EH (cell line): ENCODE results near the gene ACVRL1.
"Not testable (repeated sequence)": the region's sequence is repeated elsewhere in the genome, so short reads cannot be mapped to it uniquely, and the experiment has no call there.

Experiments used
- DNase-seq: peaks from one replicate; pipeline ENCODE4 v3.0.0-alpha.2; 2015; ENCODE audit warnings: low read depth

The ACVRL1 gene

DNA sequence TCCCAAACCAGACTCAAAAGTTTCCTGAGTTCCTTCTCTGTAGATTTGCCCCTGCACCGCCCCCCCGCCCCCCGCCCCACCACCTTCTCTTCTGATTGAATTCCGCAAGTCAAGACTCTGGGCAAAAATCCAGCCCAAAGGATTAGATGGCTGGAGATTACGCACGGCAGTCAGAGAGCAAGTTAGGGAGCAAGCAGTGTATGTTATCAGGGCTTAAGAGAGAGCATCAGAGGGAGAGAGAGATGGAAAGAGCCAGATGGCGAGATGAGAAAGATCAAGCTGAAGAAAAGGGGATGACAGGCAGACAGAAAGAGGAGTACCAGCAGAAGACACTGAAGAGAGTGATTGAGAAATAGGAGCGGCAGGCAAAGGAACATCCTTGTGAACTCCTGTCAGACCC, 33.3 kb upstream of the ACVRL1 start:
- DNase-seq = peak; percentile 29

DNA sequence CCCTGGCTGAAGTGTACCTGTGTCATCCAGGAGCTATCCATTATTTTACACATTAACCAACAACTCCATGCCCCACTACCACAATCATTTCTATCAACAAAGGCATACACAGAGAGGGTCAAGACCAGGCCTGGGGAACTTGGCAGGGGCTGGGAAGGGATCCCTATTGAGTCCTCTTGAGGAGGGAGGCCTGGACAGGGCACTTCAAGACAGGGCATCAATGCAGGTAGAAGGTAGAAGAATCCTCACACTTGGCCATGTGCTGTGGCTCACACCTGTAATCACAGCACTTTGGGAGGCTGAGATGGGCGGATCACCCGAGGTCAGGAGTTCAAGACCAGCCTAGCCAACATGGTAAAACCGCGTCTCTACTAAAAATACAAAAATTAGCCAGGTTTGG, 32.8 kb upstream of the ACVRL1 start:
- DNase-seq = no peak

DNA sequence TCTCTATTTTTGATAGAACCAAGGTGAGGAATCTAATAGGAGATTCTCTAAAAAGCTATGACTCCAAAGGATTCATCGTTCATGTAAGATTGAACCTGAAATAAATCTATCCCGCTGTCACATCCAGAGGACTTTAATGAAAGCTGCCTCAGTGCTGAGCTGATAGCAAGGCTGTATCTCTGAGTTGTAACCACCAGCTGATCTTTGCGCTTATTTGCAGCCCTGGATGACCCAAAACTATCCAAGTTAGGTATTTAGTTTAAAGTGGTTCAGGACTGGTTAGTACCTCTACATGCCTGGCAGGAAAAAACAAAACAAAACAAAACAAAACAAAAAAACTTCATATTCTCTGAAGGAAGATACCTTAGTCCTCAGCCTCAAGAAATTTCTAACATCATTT, 28.2 kb upstream of the ACVRL1 start:
- no peak for DNase-seq

DNA sequence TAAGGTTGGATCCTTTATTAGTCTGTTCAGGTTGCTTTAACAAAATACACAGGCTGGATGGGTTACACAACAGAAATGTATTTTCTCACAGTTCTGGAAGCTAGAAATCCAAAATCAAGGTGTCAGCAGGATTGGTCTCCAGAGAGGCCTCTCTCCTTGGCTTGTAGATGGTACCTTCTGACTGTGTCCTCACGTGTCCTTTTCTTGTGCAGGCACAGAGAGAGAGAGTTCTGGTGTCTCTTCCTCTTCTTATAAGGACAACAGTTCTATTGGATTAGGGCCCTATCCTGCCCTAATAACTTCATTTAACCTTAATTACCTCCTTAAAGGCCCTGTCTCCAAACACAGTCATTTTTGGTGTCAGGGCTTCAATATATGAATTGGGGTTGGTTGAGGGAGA, 24.0 kb upstream of the ACVRL1 start:
- no peak for DNase-seq

DNA sequence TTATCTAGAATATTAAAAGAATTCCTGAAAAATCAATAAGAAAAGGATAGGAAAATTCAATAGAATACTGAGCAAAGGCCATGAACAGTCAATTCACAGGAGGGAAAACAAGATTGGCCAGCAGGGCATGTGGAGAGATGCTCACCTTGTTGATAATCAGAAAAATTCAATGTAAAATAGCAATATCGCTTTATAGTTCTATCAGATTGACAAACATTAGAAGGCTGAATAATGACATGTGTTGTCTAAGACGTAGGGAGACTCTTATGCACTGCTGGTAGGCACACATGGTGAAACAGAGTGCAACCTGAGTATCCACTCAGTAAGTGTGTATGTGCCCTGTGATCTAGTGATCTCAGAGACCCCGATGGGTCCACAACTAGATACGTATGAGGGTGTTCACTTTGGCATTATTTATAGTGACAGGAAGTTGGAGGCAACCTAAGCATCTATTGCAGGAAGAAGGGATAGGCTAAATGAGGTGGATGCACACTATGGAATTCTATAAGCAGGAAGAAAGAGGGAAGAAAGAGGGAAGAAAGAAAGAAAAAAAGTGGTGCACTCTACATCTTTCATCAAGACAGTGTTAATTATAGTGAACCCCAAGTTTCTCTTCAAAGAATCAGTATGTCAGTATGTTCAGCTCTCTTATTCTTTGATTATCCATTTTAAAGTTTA, 23.2 kb upstream of the ACVRL1 start:
- no peak for DNase-seq

DNA sequence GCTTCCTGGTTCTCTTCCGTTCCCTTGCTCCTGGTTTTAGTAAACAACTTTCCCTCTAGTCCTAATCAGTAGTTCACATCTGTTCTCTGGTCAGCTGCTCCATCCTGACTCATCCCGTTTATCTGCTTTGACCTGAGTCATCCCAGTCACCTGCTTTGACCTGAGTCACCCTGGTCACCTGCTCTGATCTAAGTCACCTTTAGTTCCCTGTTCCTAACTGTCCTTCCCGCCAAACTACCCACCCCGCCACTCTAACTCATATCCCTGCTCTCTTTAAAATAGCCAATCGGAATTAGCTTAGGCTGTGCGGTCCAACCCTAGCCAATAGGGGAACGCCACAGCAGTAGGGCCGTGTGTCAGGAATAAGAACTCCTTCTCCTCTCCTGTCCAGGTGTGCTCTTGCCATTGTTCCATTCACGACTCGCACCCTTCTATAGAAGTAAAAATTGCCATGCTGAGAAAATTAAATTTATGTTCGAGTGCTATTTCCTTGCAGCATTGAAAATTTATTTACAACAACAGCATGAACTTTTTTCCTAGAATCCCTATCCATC, 22.6 kb upstream of the ACVRL1 start:
- DNase-seq = peak; percentile 46

DNA sequence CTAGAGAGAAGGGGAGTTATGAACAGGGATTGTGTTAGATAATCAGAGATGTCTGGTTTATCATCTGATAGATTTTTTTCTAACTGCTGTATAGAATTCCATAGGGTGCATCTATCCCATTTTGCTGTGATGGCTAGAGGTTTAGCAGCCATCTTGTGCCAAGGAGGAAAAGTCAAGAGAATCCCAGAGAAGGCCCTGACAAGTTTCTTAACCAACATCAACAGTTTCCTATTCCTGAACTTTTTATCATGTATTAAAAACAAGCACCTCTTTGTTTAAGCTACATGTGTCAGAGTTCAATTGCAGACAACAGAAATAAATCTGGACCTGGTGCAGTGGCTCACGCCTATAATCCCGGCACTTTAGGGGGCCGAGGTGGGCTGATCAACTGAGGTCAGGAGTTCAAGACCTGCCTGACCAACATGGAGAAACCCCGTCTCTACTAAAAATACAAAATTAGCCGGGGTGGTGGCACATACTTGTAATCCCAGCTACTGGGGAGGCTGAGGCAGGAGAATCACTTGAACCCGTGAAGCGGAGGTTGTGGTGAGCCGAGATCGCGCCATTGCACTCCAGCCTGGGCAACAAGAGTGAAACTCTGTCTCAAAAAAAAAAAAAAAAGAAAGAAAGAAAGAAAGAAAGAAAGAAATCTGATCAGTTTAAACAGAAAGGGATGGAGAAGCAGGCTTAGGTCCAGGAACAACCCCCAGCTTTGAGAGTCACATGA, 21.8 kb upstream of the ACVRL1 start:
- not testable (repeated sequence) for DNase-seq

DNA sequence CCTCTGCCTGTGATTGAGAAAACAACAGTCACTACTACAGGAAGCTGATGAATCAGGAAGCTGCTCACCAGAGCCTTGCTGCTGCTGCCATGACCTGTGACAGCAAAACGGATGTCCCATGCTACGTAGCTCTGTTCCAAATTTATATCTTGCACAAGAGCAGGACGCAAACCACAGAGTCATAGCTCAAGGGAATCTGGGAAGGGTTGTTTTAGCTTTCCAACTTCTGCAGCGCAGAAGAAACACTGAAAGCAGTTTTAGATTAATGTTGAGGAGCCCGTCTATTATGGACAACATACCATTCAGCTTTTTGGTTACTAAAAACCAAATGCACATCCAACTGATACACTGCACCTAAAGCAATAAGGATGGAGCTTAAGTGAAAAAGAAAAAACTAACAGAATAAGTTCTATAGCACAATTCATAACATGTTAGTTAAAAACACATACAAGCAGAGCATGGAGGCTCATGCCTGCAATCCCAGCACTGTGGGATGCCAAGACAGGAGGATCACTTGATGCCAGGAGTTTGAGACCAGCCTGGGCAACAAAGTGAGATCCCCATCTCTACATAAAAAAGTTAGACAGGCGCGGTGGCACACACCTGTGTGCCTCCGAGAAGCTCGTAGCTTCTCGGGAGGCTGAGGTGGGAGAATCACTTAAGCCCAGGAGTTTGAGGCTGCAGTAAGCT, 21.1 kb upstream of the ACVRL1 start:
- peak; percentile 98 for DNase-seq

DNA sequence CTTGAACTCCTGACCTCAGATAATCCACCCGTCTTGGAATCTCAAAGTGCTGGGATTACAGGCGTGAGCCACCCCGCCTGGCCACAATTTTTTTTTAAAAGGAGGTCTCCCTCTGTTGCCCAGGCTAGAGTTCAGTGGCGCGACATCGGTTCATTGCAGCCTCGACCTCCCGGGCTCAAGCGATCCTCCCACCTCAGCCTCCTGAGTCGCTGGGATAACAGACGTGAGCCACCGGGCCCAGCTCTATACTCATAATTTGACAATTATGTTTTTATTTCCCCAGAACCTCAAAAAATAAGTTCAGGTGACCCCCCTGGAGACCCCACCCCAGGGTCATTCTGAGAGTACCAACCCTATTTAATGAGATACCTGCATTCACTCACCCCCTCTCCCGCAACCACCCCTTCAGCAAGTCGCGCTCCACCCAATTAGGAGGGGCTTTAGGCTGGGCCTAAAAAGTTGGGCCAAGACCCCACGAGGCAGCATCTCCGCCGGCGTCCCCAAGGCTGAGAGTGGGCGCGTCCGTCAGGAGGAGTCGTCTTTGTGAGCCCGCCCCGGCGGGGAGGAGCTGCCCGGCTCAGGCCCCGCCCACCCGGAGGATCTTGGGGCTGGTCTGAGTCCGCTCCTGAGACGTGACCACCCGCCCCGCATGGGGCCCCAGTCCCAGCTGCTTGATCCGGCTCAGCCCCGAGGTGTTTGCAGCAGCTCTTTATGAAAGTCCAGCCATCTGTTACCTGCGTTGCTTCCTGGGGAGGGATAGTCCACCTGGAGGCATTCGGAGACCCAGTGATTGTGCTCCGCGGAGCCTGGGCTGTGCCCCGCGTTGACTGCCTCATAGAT, 19.6 kb upstream of the ACVRL1 start, which contains the start of gene ANKRD33:
TSS of gene ANKRD33 (plus strand) at position 628 of the 840 bp plus-strand sequence. CDS start at position 712, 84 bp downstream.
- DNase-seq = no peak

DNA sequence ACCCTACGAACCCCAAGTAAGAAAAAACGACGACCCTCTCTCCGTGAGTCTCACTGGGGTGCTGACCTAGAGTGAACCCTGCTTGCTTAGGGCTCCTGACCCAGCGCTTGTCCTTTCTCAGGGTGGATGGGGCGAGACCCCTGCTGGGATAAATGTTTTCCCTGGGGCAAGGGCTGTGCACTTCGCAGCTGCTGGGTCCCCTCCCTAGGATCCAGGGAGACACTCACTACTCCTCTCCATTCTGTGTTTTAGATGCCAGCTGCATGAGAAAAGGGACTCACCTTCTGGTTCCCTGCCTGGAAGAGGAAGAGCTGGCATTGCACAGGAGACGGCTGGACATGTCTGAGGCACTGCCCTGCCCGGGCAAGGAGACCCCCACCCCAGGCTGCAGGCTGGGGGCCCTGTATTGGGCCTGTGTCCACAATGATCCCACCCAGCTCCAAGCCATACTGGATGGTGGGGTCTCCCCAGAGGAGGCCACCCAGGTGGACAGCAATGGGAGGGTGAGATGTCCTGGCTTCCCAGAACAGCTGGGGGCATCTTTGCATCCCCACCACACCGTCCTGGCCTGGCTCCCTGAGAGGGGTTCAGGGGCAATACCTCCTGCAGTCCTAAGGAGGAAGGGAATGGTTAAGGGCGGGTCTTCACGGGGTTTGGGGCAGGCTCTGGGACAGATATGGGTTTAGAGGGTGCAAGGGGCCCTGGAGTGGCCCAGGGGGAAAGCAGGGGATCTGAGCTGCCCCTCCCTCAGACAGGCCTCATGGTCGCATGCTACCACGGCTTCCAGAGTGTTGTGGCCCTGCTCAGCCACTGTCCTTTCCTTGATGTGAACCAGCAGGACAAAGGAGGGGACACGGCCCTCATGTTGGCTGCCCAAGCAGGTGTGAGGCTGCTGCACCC, 18.7 kb upstream of the ACVRL1 start:
- no peak for DNase-seq

DNA sequence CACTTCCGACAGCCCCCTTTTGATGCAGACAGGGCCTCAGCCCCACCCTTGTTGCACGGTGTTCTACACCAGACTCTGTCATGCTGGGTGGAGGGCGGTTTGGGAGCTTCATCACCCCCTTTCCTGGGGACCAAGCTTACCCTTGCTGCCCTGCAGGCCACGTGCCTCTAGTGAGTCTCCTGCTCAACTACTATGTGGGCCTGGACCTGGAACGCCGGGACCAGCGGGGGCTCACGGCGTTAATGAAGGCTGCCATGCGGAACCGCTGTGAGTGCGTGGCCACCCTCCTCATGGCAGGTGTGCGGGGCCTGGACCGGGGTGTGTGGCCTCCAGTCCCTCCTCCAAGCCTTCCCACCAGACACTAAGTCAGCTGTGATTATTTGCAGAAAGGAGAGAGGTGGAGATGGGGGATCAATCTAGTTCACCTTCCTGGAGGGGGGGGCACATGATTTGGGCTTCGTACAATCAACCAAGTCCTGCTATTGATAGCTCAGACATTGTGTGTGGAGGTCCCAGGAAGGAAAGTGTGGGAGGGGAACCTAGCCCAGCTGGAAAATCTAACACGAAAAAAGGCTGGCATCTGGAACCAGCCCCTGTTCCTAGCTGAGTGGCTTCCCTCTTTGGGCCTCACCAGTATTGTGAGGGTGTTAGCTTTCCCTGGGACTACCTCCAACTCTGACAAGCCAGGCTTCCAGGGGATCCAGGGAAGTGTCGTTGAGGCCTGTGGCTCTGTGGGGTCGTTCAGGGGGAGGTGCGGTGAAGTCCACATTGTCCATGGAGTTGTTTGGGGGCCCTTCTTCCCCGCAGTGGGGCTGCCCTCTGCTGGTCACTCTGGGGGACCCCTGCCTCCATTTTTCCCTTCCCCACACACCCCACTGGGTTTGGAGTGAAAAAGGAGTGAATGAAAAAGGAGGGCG, 17.8 kb upstream of the ACVRL1 start:
- no peak for DNase-seq

DNA sequence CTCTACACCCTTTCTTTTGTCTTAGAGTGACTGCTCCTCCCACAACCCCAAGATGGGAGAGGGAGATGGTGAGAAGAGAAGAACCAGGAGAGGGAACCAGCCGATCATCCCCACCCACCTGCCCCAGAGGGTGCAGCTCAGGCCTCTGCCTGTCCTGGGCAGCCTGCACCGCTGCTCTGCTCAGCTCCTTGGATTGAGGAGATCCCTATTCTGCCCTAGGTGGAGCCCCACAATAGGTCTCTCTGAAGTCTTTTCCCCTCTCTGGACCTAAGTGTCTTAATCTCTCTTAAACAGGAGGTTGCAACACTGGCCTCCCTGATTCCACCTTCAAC, 17.2 kb upstream of the ACVRL1 start:
- DNase-seq = no peak

DNA sequence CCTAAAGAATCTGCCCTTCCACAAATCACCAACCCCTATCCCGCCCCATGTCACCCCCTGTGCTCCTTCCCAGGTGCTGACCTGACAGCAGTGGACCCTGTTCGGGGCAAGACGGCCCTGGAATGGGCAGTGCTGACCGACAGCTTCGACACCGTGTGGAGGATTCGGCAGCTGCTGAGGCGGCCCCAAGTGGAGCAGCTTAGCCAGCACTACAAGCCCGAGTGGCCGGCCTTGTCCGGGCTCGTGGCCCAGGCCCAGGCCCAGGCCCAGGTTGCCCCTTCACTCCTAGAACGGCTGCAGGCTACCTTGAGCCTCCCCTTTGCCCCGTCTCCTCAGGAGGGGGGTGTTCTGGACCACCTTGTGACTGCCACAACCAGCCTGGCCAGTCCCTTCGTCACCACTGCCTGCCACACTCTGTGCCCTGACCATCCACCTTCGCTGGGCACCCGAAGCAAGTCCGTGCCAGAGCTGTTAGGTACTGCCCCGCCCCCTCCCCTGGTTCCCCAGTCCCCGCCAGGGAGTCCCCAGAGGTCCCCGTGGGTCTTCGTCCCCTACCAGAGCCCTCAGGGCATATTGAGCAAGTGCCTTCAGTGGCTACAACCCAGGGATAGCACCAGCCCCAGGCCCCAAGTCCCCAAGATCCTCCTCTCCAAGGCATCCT, 16.7 kb upstream of the ACVRL1 start:
- no peak for DNase-seq

DNA sequence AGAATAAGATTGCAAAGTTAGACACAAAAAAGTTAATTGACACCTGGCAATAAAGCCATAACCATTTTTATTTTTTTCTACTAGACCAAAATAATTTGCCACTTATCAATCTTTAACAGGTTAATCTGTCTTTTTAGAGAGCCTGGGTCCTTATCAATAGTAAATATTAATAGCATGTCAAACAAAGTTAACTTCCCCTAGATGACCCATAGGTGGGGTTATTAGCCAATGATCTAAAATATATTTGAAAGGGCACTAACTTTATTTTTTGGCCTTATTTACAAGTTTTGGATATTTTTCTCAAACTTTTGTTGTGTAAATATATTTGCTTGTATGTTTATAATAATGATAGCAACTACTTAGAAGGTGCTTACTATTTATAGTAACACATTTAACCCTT, 15.5 kb upstream of the ACVRL1 start:
- no peak for DNase-seq

DNA sequence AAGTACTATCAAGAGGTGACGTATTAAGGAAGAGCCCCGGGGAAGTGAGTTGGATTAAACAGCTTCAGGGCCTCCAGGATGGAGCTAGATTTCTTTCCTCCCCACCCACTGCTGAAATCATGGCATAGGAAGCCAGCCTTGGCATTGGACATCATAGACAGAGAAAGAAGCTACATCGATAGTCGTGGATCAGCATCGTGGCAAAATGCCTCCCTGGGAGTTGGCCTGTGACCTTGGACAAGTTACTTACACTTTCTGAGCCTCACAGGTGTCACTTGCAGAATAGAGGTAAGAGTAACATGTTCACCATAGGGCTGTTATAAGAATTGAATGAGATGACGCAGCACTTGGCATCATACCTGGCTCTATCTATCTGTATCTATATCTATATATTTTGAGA, 13.5 kb upstream of the ACVRL1 start:
- no peak for DNase-seq

DNA sequence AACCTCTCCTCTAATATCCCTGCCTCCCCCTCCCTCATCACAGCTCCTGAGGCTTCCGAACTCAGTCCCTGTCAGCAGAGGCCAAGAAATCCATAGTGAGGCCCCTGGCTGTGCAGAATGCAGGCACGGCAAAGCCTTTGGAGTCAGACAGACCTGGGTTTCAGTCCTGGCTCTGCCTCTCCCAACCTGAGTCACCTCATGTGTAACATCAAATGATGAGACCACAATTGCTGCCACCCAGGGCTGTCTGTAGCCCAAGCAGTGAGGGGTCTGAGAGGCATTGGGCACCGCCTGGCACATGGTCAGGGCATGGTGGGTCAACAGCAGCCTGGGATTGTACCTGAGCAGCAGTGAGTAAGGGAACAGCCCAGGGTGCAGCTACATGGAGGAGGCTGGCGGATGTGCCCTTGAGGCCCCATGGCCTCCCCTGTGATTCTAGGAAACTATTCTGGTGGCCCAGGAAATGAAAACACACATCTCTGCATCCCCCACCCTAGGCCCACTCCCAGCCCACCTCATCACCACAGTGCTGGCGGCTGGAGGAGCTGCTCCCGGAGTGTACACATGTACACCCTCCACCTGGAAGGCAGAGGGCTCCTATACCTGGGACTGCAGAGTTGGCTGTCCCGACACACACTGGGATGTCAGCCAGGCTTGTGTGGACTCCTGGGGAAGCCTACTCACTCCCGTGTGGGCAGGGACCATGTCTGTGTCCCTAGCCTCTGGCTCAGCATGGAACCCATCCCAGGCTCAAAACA, 11.7 kb upstream of the ACVRL1 start:
- DNase-seq = no peak

DNA sequence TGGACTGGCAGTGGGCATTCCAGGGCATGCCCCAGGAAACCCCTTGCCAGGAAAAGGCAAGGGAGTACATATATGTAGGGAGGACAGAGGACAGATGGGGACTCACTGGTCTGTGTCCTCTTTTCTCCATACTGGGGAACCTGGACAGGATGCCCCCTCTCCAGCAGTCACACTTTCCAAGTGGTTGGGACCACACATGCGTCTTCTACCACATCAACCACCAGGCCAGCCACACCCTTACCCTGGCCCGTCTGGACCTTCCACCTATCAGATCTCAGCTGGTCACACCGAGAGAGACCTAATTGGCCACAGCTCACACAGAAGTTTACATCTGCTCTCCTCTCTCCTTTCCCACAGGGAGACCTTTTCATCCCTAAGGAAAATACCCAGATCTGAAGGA, 11.1 kb upstream of the ACVRL1 start:
- DNase-seq = no peak

DNA sequence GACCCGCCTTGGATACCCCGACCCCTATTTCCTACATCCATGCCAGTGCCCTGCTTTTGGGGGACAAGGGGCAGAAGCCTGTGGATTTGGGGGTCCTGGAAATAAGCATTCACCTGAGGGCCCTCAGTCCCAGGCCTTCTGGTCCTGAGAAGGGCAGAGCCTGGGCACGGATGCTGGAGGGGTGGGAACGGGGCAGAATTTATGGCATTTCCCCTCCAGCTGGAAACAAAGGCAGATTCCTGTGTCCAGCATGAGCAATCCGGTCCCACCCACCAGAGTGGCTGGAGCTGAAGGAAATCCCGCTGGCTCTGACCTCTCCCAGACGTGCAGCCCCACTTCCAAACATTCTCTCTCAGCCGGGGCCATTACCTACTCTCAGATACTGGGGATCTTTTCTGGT, 10.1 kb upstream of the ACVRL1 start:
- DNase-seq = peak; percentile 51

DNA sequence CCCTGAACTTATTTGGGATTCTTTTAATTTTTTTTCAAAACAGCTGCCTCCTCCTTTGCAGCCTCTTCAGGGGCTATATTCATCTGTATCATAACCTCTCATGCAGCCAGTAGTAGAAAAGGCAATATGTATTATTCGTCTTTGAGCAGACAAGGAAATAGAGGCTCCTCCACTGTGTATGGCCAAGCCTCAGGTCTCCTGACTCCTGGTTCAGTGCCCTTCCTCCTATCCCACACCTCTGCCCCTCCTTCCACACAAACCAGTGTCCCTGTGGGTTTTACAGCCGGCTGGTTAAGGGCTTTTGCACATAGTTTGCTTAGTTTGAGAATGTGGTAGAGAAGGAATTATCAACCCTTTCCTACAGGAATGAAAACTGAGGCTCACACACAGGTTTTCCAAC, 8.8 kb upstream of the ACVRL1 start:
- no peak for DNase-seq
